CD4-positive, alpha-beta T cell (primary cell): Measurements from ENCODE around the gene CERS6. TPM values are rescaled to one million over a fixed set of nuclear protein-coding genes. Genes with fewer than 3 reads are reported as not detected.

Experiments used
- ATAC-seq: fragments of 200-7000 bp; cut with Tn5 transposase; one replicate; pipeline ENCODE4 v1.10.0; 2022; ENCODE audit warnings: mild to moderate bottlenecking; ENCODE audit not compliant: poor library complexity
- CTCF ChIA-PET: fragments of 350-600 bp; sonication (Branson Sonifier 250); formaldehyde crosslinking; loops from one replicate; lab custom pipeline; 2021; ENCODE audit warnings: antibody characterized with exemption, inconsistent platforms; lab: Charles Lee
- POLR2A ChIA-PET: fragments of 350-600 bp; sonication (Branson Sonifier 250); formaldehyde crosslinking; loops from one replicate; lab custom pipeline; 2021; ENCODE audit warnings: antibody characterized with exemption, inconsistent platforms; lab: Charles Lee
- DNase-seq, 14 experiments: peaks; one replicate each; pipeline ENCODE4 v3.0.0-alpha.2; 2013 to 2020; ENCODE audit warnings: mixed read lengths in 2 of 14
- H3K27ac ChIP-seq, 2 donors: one replicate each; pipeline versions ENCODE4 v1.5.1 to v1.7.0; 2013; ENCODE audit warnings: low read length in 2 of 2, low read depth in 1 of 2, mild to moderate bottlenecking in 1 of 2
- H3K27me3 ChIP-seq, 2 experiments: 1 replicate in 1 of 2; 2 replicates in 1 of 2; pipeline versions ENCODE4 v1.6.1 to v1.7.0; 2013; ENCODE audit warnings: low read length in 2 of 2, control low read depth in 1 of 2, mild to moderate bottlenecking in 1 of 2, moderate library complexity in 1 of 2; ENCODE audit not compliant: insufficient read depth in 2 of 2, control insufficient read depth in 1 of 2
- H3K36me3 ChIP-seq: one replicate; pipeline ENCODE4 v1.6.1; 2013; ENCODE audit warnings: low read length, control low read depth; ENCODE audit not compliant: insufficient read depth
- H3K4me1 ChIP-seq: one replicate; pipeline ENCODE4 v1.6.1; 2013; ENCODE audit warnings: low read length, control low read depth; ENCODE audit not compliant: insufficient read depth
- H3K4me3 ChIP-seq: one replicate; pipeline ENCODE4 v1.5.1; 2013; ENCODE audit warnings: mild to moderate bottlenecking, low read length, moderate library complexity
- H3K9me3 ChIP-seq, 2 experiments: 1 replicate in 1 of 2; 2 replicates in 1 of 2; pipeline versions ENCODE4 v1.6.1 to v1.7.0; 2013; ENCODE audit warnings: low read length in 2 of 2, mild to moderate bottlenecking in 2 of 2, control low read depth in 1 of 2, moderate library complexity in 1 of 2; ENCODE audit not compliant: control insufficient read depth in 1 of 2, insufficient read depth in 1 of 2
- H3K27ac Mint-ChIP-seq: one replicate; pipeline ENCODE4 v1.8.0; 2020; ENCODE audit warnings: mixed read lengths
- H3K27me3 Mint-ChIP-seq: one replicate; pipeline ENCODE4 v1.8.0; 2021; ENCODE audit warnings: mixed read lengths
- H3K36me3 Mint-ChIP-seq: one replicate; pipeline ENCODE4 v1.8.0; 2021; ENCODE audit warnings: low read depth, mixed read lengths
- H3K4me1 Mint-ChIP-seq: one replicate; pipeline ENCODE4 v1.8.0; 2021; ENCODE audit warnings: low read depth, mixed read lengths
- H3K4me3 Mint-ChIP-seq: one replicate; pipeline ENCODE4 v1.8.0; 2020; ENCODE audit warnings: mild to moderate bottlenecking, mixed read lengths
- H3K9me3 Mint-ChIP-seq: one replicate; pipeline ENCODE4 v1.8.0; 2020; ENCODE audit warnings: mixed read lengths
- intact Hi-C, 2 experiments: fragments of 100-400 bp; cut with DNase I in 1 of 2; cut with micrococcal nuclease in 1 of 2; formaldehyde crosslinking; loops; one replicate each; pipeline versions ENCODE4 v1.15.1 to v1.9.0; 2023 to 2025; cut with DNase I, micrococcal nuclease
- total RNA-seq, 174 experiments: library from RNA in 2 of 174; stranded (reverse) in 2 of 174; gene quantifications; one replicate each; pipeline ENCODE4 v1.2.3 and lab custom pipeline; 2021 to 2026
- TF ChIP-seq, protein P1 (sequence below): fragments of 200-600 bp; IDR thresholded peaks from one replicate; pipeline ENCODE4 v1.8.0; 2022; ENCODE audit warnings: antibody characterized with exemption, mild to moderate bottlenecking

CERS6 gene
- total RNA-seq, 2 experiments from 2014 or later, result 16.9 to 17.9 TPM

DNA sequence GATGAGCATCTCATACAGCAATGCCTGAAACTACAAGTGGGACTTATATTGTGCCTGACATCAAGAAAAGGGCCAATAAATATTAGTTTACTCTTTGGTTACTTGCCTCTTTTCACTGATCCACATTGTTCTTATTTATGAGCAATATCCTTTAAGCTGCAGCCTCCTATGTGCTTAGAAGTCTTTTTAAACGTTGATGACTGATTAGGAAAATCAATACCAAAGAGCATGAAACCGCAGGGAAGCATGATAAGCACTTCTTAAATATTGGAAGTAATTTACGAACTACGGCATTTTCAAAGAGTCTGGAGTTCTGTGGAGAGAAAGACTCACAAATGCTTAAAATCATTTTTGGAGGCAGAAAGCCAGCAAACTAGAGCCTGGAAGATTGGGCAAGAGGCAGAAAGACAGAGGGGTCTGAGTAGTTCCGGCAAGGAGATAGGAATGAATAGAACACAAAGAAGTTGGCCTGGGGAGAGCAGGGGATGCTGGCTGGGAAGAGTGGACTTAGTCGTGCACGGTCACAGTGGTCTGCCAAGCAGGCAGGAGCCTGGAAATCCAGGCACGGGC, 223.8 kb downstream of the CERS6 start:
- no peak for DNase-seq
- Histone ChIP-seq H3K36me3 (no peaks in the 10 kb centered on the region), H3K9me3 (no peaks in the 10 kb centered on the region), H3K27ac (no peak overlapping the region), H3K27me3 (no peaks in the 10 kb centered on the region), H3K4me1 (no peaks in the 10 kb centered on the region), H3K4me3 (no peak overlapping the region)
- TF ChIP-seq, protein P1, sequence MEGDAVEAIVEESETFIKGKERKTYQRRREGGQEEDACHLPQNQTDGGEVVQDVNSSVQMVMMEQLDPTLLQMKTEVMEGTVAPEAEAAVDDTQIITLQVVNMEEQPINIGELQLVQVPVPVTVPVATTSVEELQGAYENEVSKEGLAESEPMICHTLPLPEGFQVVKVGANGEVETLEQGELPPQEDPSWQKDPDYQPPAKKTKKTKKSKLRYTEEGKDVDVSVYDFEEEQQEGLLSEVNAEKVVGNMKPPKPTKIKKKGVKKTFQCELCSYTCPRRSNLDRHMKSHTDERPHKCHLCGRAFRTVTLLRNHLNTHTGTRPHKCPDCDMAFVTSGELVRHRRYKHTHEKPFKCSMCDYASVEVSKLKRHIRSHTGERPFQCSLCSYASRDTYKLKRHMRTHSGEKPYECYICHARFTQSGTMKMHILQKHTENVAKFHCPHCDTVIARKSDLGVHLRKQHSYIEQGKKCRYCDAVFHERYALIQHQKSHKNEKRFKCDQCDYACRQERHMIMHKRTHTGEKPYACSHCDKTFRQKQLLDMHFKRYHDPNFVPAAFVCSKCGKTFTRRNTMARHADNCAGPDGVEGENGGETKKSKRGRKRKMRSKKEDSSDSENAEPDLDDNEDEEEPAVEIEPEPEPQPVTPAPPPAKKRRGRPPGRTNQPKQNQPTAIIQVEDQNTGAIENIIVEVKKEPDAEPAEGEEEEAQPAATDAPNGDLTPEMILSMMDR, result no peak
- no peaks in the 10 kb centered on the region for H3K27me3 Mint-ChIP-seq
- ATAC-seq, result no peak
- H3K9me3 Mint-ChIP-seq, result no peaks in the 10 kb centered on the region
- no peak overlapping the region for H3K27ac Mint-ChIP-seq
- H3K36me3 Mint-ChIP-seq, result peaks cover 9% of the 10 kb centered on the region
- ChIA-PET CTCF (no interaction called here), POLR2A (no interaction called here)
- intact Hi-C loops, result no loop called here
- H3K4me3 Mint-ChIP-seq, result no peak overlapping the region
- H3K4me1 Mint-ChIP-seq, result no peaks in the 10 kb centered on the region

DNA sequence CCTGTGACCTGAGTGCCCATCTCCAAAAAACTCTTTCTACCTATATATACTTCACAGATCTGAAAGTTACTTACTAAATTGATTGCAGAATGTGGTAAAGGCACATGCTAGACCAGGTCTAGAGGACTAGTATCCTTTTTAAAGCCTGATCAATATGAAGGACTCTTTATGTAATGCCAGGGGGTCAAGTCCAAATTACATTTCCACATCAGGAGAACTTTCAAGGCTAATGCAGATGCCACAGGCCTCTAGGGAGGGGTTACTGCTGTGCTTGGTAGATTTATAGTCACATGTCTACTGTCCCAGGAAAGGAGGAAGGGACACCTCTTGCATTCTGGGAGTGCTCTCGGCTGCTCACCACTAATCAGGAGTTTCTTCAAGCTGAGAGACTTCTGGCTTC, 227.9 kb downstream of the CERS6 start:
- CTCF ChIA-PET, result no interaction called here
- POLR2A ChIA-PET, result interaction anchor here (0.5 kb wide), 1 partner anchor 743 kb away, joined by 3 read pairs; no protein-coding TSS in a partner anchor
- Histone ChIP-seq H3K27me3 (no peaks in the 10 kb centered on the region), H3K9me3 (no peaks in the 10 kb centered on the region), H3K4me3 (no peak overlapping the region), H3K4me1 (no peaks in the 10 kb centered on the region), H3K36me3 (no peaks in the 10 kb centered on the region), H3K27ac (no peak overlapping the region)
- Mint-ChIP-seq H3K27me3 (no peaks in the 10 kb centered on the region), H3K4me3 (no peak overlapping the region), H3K9me3 (no peaks in the 10 kb centered on the region), H3K36me3 (no peaks in the 10 kb centered on the region), H3K27ac (no peak overlapping the region), H3K4me1 (peaks cover 4% of the 10 kb centered on the region)
- TF ChIP-seq, protein P1, result no peak
- DNase-seq (no peak), ATAC-seq (no peak)
- intact Hi-C loops, result no loop called here

DNA sequence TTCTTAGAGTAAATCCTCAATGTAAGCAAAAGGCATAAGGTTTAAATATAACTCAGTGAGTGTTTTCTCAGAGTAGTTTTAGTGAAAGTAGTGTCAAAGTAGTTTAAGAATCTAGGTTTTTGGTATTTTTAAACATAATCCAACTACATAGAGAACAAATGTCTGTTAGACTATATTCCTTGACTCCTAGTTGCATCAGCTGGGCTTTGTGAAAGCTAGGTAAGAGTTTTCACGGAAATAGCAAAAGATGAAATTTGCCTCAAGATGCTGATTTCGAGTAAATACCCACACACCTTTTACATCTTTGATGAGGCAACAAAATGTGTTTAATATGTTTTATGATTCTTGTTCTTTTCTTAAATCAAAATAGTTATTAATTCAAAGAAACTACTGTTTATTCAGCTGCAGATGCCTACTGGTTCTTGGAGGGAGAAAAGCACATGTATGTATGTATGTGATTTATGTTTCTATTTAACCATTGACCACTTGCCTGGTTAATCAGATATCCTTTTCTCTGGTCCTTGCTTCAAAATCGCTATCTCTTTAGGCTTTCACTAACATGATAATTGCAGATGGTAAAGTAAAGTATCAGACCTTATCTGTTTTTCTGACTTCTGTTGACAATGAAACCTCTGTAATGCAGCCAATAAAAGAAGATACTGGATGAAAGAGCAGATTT, 229.0 kb downstream of the CERS6 start:
- Histone ChIP-seq H3K27ac (no peak overlapping the region), H3K4me3 (no peak overlapping the region), H3K36me3 (no peaks in the 10 kb centered on the region), H3K4me1 (no peaks in the 10 kb centered on the region), H3K9me3 (no peaks in the 10 kb centered on the region), H3K27me3 (no peaks in the 10 kb centered on the region)
- Mint-ChIP-seq H3K36me3 (no peaks in the 10 kb centered on the region), H3K27ac (no peak overlapping the region), H3K4me3 (no peak overlapping the region), H3K9me3 (no peaks in the 10 kb centered on the region), H3K4me1 (peaks cover 4% of the 10 kb centered on the region), H3K27me3 (no peaks in the 10 kb centered on the region)
- TF ChIP-seq, protein P1, result no peak
- ATAC-seq (no peak), DNase-seq (no peak)
- ChIA-PET POLR2A (no interaction called here), CTCF (no interaction called here)
- intact Hi-C loops, result loop anchor here in 1 of 2 experiments (5.0 kb wide), 1 partner anchor 548 kb away; no protein-coding TSS in a partner anchor
